Measurements from ENCODE around the gene UTP20.

The UTP20 gene

GRCh38 chr12:101299931-101300330 is 20.0 kb downstream of the UTP20 start:
- Histone ChIP-seq H3K9me3 (ENCODE audit: control insufficient read depth, insufficient read depth, low read depth, low read length) (no peaks in the 10 kb centered on the region), H3K27ac (ENCODE audit: extremely low read depth, low read depth, low read length) (no peak overlapping the region), H3K4me1 (ENCODE audit: control insufficient read depth, insufficient read depth, low read length) (no peaks in the 10 kb centered on the region), H3K4me3 (ENCODE audit: low read depth, low read length) (no peak overlapping the region), H3K36me3 (ENCODE audit: control insufficient read depth in 2 of 2, insufficient read depth in 1 of 2, low read length in 2 of 2) (peaks cover 4 to 63% of the 10 kb centered on the region in 2 experiments; a peak in 2 of 3 replicates)
- POLR2A ChIA-PET: no interaction called here
- TF ChIP-seq ZNF560 (tag by site-specific recombination; IDR thresholded peaks at IDR 0.05; ENCODE audit: borderline replicate concordance) (no peak), ZNF747 (tag by site-specific recombination; IDR thresholded peaks at IDR 0.05) (no peak), SP2 (tag by site-specific recombination; IDR thresholded peaks at IDR 0.05) (no peak), ZNF112 (tag by site-specific recombination; IDR thresholded peaks at IDR 0.05) (no peak), GLI2 (tag by site-specific recombination; IDR thresholded peaks at IDR 0.05; ENCODE audit: borderline replicate concordance, low read depth) (no peak), ZNF785 (tag by site-specific recombination; IDR thresholded peaks at IDR 0.05) (no peak), ZNF776 (tag by site-specific recombination; IDR thresholded peaks at IDR 0.05; ENCODE audit: borderline replicate concordance) (no peak), SCRT1 (tag by site-specific recombination; IDR thresholded peaks at IDR 0.05; ENCODE audit: borderline replicate concordance) (no peak), KLF8 (tag by site-specific recombination; IDR thresholded peaks at IDR 0.05) (no peak), ZNF610 (tag by site-specific recombination; IDR thresholded peaks at IDR 0.05; ENCODE audit: borderline replicate concordance) (no peak)
- TF ChIP-seq, protein P1, sequence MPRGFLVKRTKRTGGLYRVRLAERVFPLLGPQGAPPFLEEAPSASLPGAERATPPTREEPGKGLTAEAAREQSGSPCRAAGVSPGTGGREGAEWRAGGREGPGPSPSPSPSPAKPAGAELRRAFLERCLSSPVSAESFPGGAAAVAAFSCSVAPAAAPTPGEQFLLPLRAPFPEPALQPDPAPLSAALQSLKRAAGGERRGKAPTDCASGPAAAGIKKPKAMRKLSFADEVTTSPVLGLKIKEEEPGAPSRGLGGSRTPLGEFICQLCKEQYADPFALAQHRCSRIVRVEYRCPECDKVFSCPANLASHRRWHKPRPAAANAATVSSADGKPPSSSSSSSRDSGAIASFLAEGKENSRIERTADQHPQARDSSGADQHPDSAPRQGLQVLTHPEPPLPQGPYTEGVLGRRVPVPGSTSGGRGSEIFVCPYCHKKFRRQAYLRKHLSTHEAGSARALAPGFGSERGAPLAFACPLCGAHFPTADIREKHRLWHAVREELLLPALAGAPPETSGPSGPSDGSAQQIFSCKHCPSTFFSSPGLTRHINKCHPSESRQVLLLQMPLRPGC (tag by site-specific recombination; IDR thresholded peaks at IDR 0.05): no peak
- CTCF ChIA-PET: no interaction called here

DNA sequence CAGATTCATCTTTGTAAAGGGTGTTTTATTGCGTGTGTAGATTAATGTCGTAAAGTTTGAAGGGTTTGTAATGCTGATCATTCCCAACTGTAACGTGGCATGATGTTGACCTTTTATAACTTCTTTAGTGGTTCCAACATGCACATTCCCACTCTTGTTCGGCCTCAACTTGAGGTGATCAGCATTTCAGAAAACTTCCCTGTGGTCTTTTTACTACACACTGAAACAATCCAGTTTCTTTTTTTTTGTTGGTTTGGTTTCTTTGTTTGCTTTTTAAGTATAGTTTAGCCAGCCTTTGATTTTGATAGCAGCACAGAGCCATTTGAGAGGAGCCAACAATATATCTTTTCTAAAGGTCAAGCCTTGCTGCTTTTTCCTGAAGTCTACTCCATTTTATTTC is 22.8 kb downstream of the UTP20 start:
- TF ChIP-seq ZSCAN23 (tag by site-specific recombination; IDR thresholded peaks at IDR 0.05) (no peak), ZNF37A (tag by site-specific recombination; IDR thresholded peaks at IDR 0.05) (no peak), ZNF747 (tag by site-specific recombination; IDR thresholded peaks at IDR 0.05) (no peak), ZNF513 (tag by site-specific recombination; IDR thresholded peaks at IDR 0.05) (no peak), ZNF610 (tag by site-specific recombination; IDR thresholded peaks at IDR 0.05; ENCODE audit: borderline replicate concordance) (no peak), ZFP69B (tag by site-specific recombination; IDR thresholded peaks at IDR 0.05) (no peak), SCRT2 (tag by site-specific recombination; IDR thresholded peaks at IDR 0.05) (no peak), ZNF404 (tag by site-specific recombination; IDR thresholded peaks at IDR 0.05) (no peak), ZNF555 (tag by site-specific recombination; conservative IDR thresholded peaks at IDR 0.05) (no peak), GFI1B (tag by site-specific recombination; IDR thresholded peaks at IDR 0.05) (no peak)
- TF ChIP-seq, protein P2, sequence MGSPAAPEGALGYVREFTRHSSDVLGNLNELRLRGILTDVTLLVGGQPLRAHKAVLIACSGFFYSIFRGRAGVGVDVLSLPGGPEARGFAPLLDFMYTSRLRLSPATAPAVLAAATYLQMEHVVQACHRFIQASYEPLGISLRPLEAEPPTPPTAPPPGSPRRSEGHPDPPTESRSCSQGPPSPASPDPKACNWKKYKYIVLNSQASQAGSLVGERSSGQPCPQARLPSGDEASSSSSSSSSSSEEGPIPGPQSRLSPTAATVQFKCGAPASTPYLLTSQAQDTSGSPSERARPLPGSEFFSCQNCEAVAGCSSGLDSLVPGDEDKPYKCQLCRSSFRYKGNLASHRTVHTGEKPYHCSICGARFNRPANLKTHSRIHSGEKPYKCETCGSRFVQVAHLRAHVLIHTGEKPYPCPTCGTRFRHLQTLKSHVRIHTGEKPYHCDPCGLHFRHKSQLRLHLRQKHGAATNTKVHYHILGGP (tag by site-specific recombination; IDR thresholded peaks at IDR 0.05): no peak
- TF ChIP-seq, protein P3, sequence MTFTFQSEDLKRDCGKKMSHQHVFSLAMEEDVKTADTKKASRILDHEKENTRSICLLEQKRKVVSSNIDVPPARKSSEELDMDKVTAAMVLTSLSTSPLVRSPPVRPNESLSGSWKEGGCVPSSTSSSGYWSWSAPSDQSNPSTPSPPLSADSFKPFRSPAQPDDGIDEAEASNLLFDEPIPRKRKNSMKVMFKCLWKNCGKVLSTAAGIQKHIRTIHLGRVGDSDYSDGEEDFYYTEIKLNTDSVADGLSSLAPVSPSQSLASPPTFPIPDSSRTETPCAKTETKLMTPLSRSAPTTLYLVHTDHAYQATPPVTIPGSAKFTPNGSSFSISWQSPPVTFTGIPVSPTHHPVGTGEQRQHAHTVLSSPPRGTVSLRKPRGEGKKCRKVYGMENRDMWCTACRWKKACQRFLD (tag by site-specific recombination; IDR thresholded peaks at IDR 0.05): no peak
- Histone ChIP-seq H3K4me1 (ENCODE audit: control insufficient read depth, insufficient read depth, low read length) (no peaks in the 10 kb centered on the region), H3K9me3 (ENCODE audit: control insufficient read depth, insufficient read depth, low read depth, low read length) (no peaks in the 10 kb centered on the region), H3K36me3 (ENCODE audit: control insufficient read depth in 2 of 2, insufficient read depth in 1 of 2, low read length in 2 of 2) (peaks cover 12 to 65% of the 10 kb centered on the region in 2 experiments; a peak in 2 of 3 replicates), H3K27ac (ENCODE audit: extremely low read depth, low read depth, low read length) (no peak overlapping the region), H3K4me3 (ENCODE audit: low read depth, low read length) (no peak overlapping the region)
- CTCF ChIA-PET: no interaction called here
- POLR2A ChIA-PET: no interaction called here

Measured in HEK293 (cell line).